Upper lobe of left lung (tissue), 6 donors: ENCODE results near the gene PPARD. TPM values are rescaled to one million over a fixed set of nuclear protein-coding genes. Genes with fewer than 3 reads are reported as not detected.

Source experiments
- ATAC-seq, 2 donors: fragments of 200-7000 bp; cut with Tn5 transposase; one replicate each; pipeline ENCODE4 v1.9.1; 2022; ENCODE audit warnings: mild to moderate bottlenecking in 2 of 2, moderate library complexity in 2 of 2; ENCODE audit not compliant: low FRiP score in 2 of 2
- DNase-seq, 2 donors: peaks; one replicate each; pipeline ENCODE4 v3.0.0-alpha.2; 2019 to 2020
- H3K27ac ChIP-seq, 4 donors: fragments of 200-600 bp; sonication (generic); one replicate each; pipeline ENCODE4 v1.5.1; 2016 to 2019
- H3K27me3 ChIP-seq, 4 donors: fragments of 200-600 bp; sonication (generic); one replicate each; pipeline ENCODE4 v1.5.1; 2017 to 2019
- H3K36me3 ChIP-seq, 4 donors: fragments of 200-600 bp; sonication (generic); one replicate each; pipeline ENCODE4 v1.5.1; 2016 to 2019
- H3K4me1 ChIP-seq, 4 donors: fragments of 200-600 bp; sonication (generic); one replicate each; pipeline ENCODE4 v1.5.1; 2018 to 2019
- H3K4me3 ChIP-seq, 4 donors: fragments of 200-600 bp; sonication (generic); one replicate each; pipeline ENCODE4 v1.5.1; 2017 to 2019; ENCODE audit warnings: mild to moderate bottlenecking in 2 of 4, moderate library complexity in 1 of 4
- H3K9me3 ChIP-seq, 4 donors: fragments of 200-600 bp; sonication (generic); one replicate each; pipeline ENCODE4 v1.5.1; 2018 to 2019
- CTCF ChIP-seq, 6 experiments: fragments of 450-650 bp in 4 of 6; fragments of 200-600 bp in 2 of 6; sonication (generic) in 2 of 6; IDR thresholded peaks; one replicate each; pipeline ENCODE4 v1.5.1; 2016 to 2019; ENCODE audit warnings: antibody characterized with exemption in 6 of 6
- EP300 ChIP-seq, 4 donors: sonication (generic); formaldehyde crosslinking; IDR thresholded peaks; one replicate each; pipeline ENCODE4 v1.5.1; 2017; ENCODE audit warnings: antibody characterized with exemption in 4 of 4, control low read depth in 2 of 4
- POLR2A ChIP-seq, 4 donors: fragments of 450-650 bp; IDR thresholded peaks; one replicate each; pipeline ENCODE4 v1.5.1; 2016 to 2017; ENCODE audit warnings: antibody characterized with exemption in 4 of 4, mild to moderate bottlenecking in 2 of 4
- POLR2AphosphoS5 ChIP-seq, 2 donors: sonication (generic); formaldehyde crosslinking; IDR thresholded peaks; one replicate each; pipeline ENCODE4 v1.5.1; 2017; ENCODE audit warnings: antibody characterized with exemption in 2 of 2
- WGBS, 2 donors: methylation state at CpG; one replicate each; pipeline ENCODE4 v1.1.5; 2017 to 2018; 5-methylcytosine and 5-hydroxymethylcytosine counted together
- total RNA-seq, 6 donors: library from RNA; depleted of rRNA in 4 of 6; stranded (reverse); fragments of >200 nt in 4 of 6; gene quantifications; one replicate each; pipeline versions ENCODE4 v1.1.0 to v1.2.1, GENCODE V29; 2016 to 2021
- donor health status: DM: no; HTN: no; CAD: no; lungs with moderate emphysema.
- donor health status: DM: no; HTN: yes; CAD: no; lungs with severe emphysema.

Gene PPARD
- total RNA-seq, 6 donors from 2014 or later = 14.8 to 48.2 (median 31.5) TPM

GRCh38 chr6:35360349-35361138 is 18.2 kb downstream of the PPARD start:
- peaks cover 5 to 31% (median 18%) of the 10 kb centered on the region in 4 donors for H3K4me1 ChIP-seq
- peak in 1 of 2 donors; percentile 86 for DNase-seq
- H3K27me3 ChIP-seq = no peaks in the 10 kb centered on the region
- peaks cover 7 to 15% (median 13%) of the 10 kb centered on the region in 4 donors for H3K36me3 ChIP-seq
- H3K27ac ChIP-seq = peak overlapping the region; percentile 32 to 65 (median 52)
- H3K9me3 ChIP-seq = no peaks in the 10 kb centered on the region
- no peak overlapping the region for H3K4me3 ChIP-seq
- peak; percentile 55 to 82 for ATAC-seq
- TF ChIP-seq POLR2A (IDR thresholded peaks at IDR 0.05) (no peak), POLR2AphosphoS5 (IDR thresholded peaks at IDR 0.05) (no peak), CTCF (IDR thresholded peaks at IDR 0.05) (no peak), EP300 (IDR thresholded peaks at IDR 0.05) (no peak)
- WGBS, 2 donors = 69 to 71% methylated on average over 8 of the region's 8 CpGs

DNA sequence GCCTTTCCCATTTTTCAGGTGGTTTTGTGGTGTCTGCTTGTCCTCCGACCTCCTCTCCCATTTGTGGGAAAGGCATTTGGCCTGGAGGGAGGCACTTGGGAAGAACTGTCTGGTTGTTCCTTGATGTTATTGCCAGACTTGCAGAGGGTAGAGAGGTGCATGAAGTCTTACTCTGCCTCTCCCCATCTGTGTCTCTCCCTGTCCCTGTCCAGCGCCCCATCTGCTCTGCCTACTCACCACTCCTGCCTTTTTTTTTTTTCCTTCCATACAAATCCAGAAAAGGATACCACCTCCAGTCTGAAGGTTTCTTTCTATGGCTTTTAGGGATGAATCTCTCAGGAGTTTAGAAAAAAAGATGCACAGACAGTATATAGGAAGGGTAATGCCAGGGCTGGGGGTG is 19.8 kb downstream of the PPARD start:
- Histone ChIP-seq H3K27ac (no peak overlapping the region), H3K36me3 (peaks cover 0 to 1% (median under 1%) of the 10 kb centered on the region in 4 donors), H3K9me3 (no peaks in the 10 kb centered on the region), H3K4me3 (no peak overlapping the region), H3K27me3 (no peaks in the 10 kb centered on the region), H3K4me1 (peaks cover 5 to 31% (median 18%) of the 10 kb centered on the region in 4 donors)
- 97 to 98% methylated on average over 2 of the region's 2 CpGs for WGBS, 2 donors
- ATAC-seq (no peak), DNase-seq (no peak)
- TF ChIP-seq POLR2A (IDR thresholded peaks at IDR 0.05) (no peak), EP300 (IDR thresholded peaks at IDR 0.05) (no peak)

GRCh38 chr6:35363293-35363750 is 21.0 kb downstream of the PPARD start:
- DNase-seq (peak in 1 of 2 donors; percentile 31), ATAC-seq (peak in 1 of 2 donors; percentile 50)
- Histone ChIP-seq H3K27me3 (no peaks in the 10 kb centered on the region), H3K4me3 (no peak overlapping the region), H3K4me1 (peaks cover 9 to 39% (median 22%) of the 10 kb centered on the region in 4 donors), H3K36me3 (no peaks in the 10 kb centered on the region), H3K27ac (no peak overlapping the region), H3K9me3 (no peaks in the 10 kb centered on the region)
- no peak for TF ChIP-seq POLR2A (IDR thresholded peaks at IDR 0.05)
- TF ChIP-seq POLR2AphosphoS5 (IDR thresholded peaks at IDR 0.05) = no peak
- no peak for TF ChIP-seq EP300 (IDR thresholded peaks at IDR 0.05)
- TF ChIP-seq CTCF (IDR thresholded peaks at IDR 0.05) = no peak
- WGBS, 2 donors = 73 to 81% methylated on average over 10 of the region's 10 CpGs

- no peak for DNase-seq
- peaks cover 30 to 42% (median 33%) of the 10 kb centered on the region in 4 donors for H3K4me1 ChIP-seq
- no peaks in the 10 kb centered on the region for H3K36me3 ChIP-seq
- no peak for ATAC-seq
- H3K27me3 ChIP-seq = no peaks in the 10 kb centered on the region
- TF ChIP-seq POLR2AphosphoS5 (IDR thresholded peaks at IDR 0.05) (no peak), POLR2A (IDR thresholded peaks at IDR 0.05) (no peak), EP300 (IDR thresholded peaks at IDR 0.05) (no peak), CTCF (IDR thresholded peaks at IDR 0.05) (no peak)
- H3K4me3 ChIP-seq = no peak overlapping the region
- H3K27ac ChIP-seq = no peak overlapping the region
- H3K9me3 ChIP-seq = no peaks in the 10 kb centered on the region
- WGBS, 2 donors = 94 to 96% methylated on average over 6 of the region's 6 CpGs
Observed at GRCh38 chr6:35365594-35366203, 23.3 kb downstream of the PPARD start.

- Histone ChIP-seq H3K27me3 (no peaks in the 10 kb centered on the region), H3K27ac (no peak overlapping the region), H3K36me3 (no peaks in the 10 kb centered on the region), H3K4me3 (no peak overlapping the region), H3K9me3 (no peaks in the 10 kb centered on the region), H3K4me1 (peaks cover 30 to 42% (median 33%) of the 10 kb centered on the region in 4 donors)
- DNase-seq = no peak
- TF ChIP-seq CTCF (IDR thresholded peaks at IDR 0.05) = no peak
- no peak for TF ChIP-seq POLR2A (IDR thresholded peaks at IDR 0.05)
- no peak for TF ChIP-seq POLR2AphosphoS5 (IDR thresholded peaks at IDR 0.05)
- TF ChIP-seq EP300 (IDR thresholded peaks at IDR 0.05) = no peak
- no peak for ATAC-seq
Observed at GRCh38 chr6:35366204-35366596, 23.8 kb downstream of the PPARD start.
